ENCODE results near the gene CEP78. TPM values are rescaled to one million over a fixed set of nuclear protein-coding genes. Genes with fewer than 3 reads are reported as not detected.
"Not testable (repeated sequence)": the region's sequence is repeated elsewhere in the genome, so short reads cannot be mapped to it uniquely, and the experiment has no call there.

CEP78 gene
- total RNA-seq, 1 donor from 2014 or later, result 21.5 TPM

- H3K4me1 ChIP-seq (ENCODE audit: insufficient read depth, low read length), result no peaks in the 10 kb centered on the region
- H3K9me3 ChIP-seq (ENCODE audit: insufficient read depth, low read depth, low read length), result no peaks in the 10 kb centered on the region
- Mint-ChIP-seq H3K36me3 (ENCODE audit: low read depth, unreplicated experiment) (peaks cover 1% of the 10 kb centered on the region), H3K4me1 (ENCODE audit: low read depth, unreplicated experiment) (peaks cover 16% of the 10 kb centered on the region), H3K9me3 (ENCODE audit: unreplicated experiment) (peaks cover 2% of the 10 kb centered on the region), H3K27me3 (ENCODE audit: low read depth, unreplicated experiment) (no peaks in the 10 kb centered on the region), H3K4me3 (ENCODE audit: unreplicated experiment) (no peak overlapping the region), H3K27ac (ENCODE audit: unreplicated experiment) (no peak overlapping the region)
- DNase-seq (ENCODE audit: low read depth), result no peak
- TF ChIP-seq EZH2 (IDR thresholded peaks at IDR 0.05; ENCODE audit: insufficient read depth, low read length) (no peak), CTCF (IDR thresholded peaks at IDR 0.05; ENCODE audit: insufficient read depth, low read depth, low read length) (no peak)
- no peaks in the 10 kb centered on the region for H3K36me3 ChIP-seq (ENCODE audit: insufficient read depth, low read length)
- H3K4me2 ChIP-seq (ENCODE audit: low read length), result no peak overlapping the region
- FAIRE-seq, result no peak
- H2AFZ ChIP-seq (ENCODE audit: low read depth, low read length), result no peak overlapping the region
- no peaks in the 10 kb centered on the region for H3K27me3 ChIP-seq (ENCODE audit: insufficient read depth, low read length)
- no peak overlapping the region for H3K27ac ChIP-seq (ENCODE audit: low read depth, low read length)
- H3K79me2 ChIP-seq (ENCODE audit: insufficient read depth, low read length), result no peaks in the 10 kb centered on the region
- no peak overlapping the region for H3K4me3 ChIP-seq (ENCODE audit: insufficient read depth, low read depth, low read length)
- H4K20me1 ChIP-seq (ENCODE audit: insufficient read depth, low read length), result no peaks in the 10 kb centered on the region
- H3K9ac ChIP-seq (ENCODE audit: low read length), result no peak overlapping the region
Observed at GRCh38 chr9:78218890-78219289, 17.0 kb upstream of the CEP78 start.

DNA sequence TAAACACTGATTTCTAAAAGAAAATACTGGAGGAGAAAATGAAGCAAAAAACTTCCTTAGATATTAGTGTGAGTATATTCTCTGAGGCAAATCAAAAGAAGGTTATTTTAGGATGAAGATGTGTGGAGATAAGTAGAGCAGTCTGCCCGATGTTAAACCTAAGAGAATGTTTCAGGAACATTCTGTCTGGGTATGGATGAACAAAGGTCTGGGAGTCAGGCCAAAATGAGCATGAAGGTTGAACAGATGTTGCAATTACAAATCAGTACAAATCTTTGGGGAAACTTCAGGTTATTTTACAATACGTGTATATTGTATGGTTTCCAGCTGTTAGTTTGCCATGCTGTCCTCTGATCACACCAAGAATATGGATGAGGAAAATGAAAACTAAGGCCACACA lies 14.4 kb upstream of the CEP78 start:
- no peak for FAIRE-seq
- Histone ChIP-seq H3K4me3 (ENCODE audit: insufficient read depth, low read depth, low read length) (no peak overlapping the region), H3K4me2 (ENCODE audit: low read length) (no peak overlapping the region), H3K27me3 (ENCODE audit: insufficient read depth, low read length) (no peaks in the 10 kb centered on the region), H3K9me3 (ENCODE audit: insufficient read depth, low read depth, low read length) (no peaks in the 10 kb centered on the region), H3K79me2 (ENCODE audit: insufficient read depth, low read length) (no peaks in the 10 kb centered on the region), H2AFZ (ENCODE audit: low read depth, low read length) (no peak overlapping the region), H3K27ac (ENCODE audit: low read depth, low read length) (no peak overlapping the region), H3K36me3 (ENCODE audit: insufficient read depth, low read length) (no peaks in the 10 kb centered on the region), H3K4me1 (ENCODE audit: insufficient read depth, low read length) (no peaks in the 10 kb centered on the region), H3K9ac (ENCODE audit: low read length) (no peak overlapping the region), H4K20me1 (ENCODE audit: insufficient read depth, low read length) (no peaks in the 10 kb centered on the region)
- no peak overlapping the region for H3K27ac Mint-ChIP-seq (ENCODE audit: unreplicated experiment)
- no peak overlapping the region for H3K4me3 Mint-ChIP-seq (ENCODE audit: unreplicated experiment)
- peaks cover 2% of the 10 kb centered on the region for H3K9me3 Mint-ChIP-seq (ENCODE audit: unreplicated experiment)
- H3K27me3 Mint-ChIP-seq (ENCODE audit: low read depth, unreplicated experiment), result no peaks in the 10 kb centered on the region
- DNase-seq (ENCODE audit: low read depth), result no peak
- H3K4me1 Mint-ChIP-seq (ENCODE audit: low read depth, unreplicated experiment), result peaks cover 3% of the 10 kb centered on the region
- H3K36me3 Mint-ChIP-seq (ENCODE audit: low read depth, unreplicated experiment), result peaks cover 1% of the 10 kb centered on the region
- no peak for TF ChIP-seq CTCF (IDR thresholded peaks at IDR 0.05; ENCODE audit: insufficient read depth, low read depth, low read length)
- TF ChIP-seq EZH2 (IDR thresholded peaks at IDR 0.05; ENCODE audit: insufficient read depth, low read length), result no peak

DNA sequence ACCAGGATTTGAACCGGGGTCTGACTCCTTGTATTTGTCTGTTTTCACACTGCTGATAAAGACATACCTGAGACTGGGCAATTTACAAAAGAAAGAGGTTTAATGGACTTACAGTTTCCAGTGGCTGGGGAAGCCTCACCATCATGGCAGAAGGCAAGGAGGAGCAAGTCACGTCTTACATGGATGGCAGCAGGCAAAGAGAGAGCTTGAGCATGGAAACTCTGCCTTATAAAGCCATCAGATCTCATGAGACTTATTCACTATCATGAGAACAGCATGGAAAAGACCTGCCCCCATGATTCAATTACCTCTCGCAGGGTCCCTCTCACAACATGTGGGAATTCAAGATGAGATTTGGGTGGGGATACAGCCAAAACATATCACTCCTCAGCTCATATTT lies 14.0 kb upstream of the CEP78 start:
- H3K4me2 ChIP-seq (ENCODE audit: low read length); H2AFZ ChIP-seq (ENCODE audit: low read depth, low read length); DNase-seq (ENCODE audit: low read depth); H3K4me3 Mint-ChIP-seq (ENCODE audit: unreplicated experiment); H3K27me3 Mint-ChIP-seq (ENCODE audit: low read depth, unreplicated experiment); H3K9me3 ChIP-seq (ENCODE audit: insufficient read depth, low read depth, low read length); H3K27ac Mint-ChIP-seq (ENCODE audit: unreplicated experiment); H3K9ac ChIP-seq (ENCODE audit: low read length); H3K79me2 ChIP-seq (ENCODE audit: insufficient read depth, low read length); H3K27me3 ChIP-seq (ENCODE audit: insufficient read depth, low read length); H3K9me3 Mint-ChIP-seq (ENCODE audit: unreplicated experiment); H4K20me1 ChIP-seq (ENCODE audit: insufficient read depth, low read length); H3K36me3 Mint-ChIP-seq (ENCODE audit: low read depth, unreplicated experiment); H3K27ac ChIP-seq (ENCODE audit: low read depth, low read length); H3K4me1 Mint-ChIP-seq (ENCODE audit: low read depth, unreplicated experiment); H3K36me3 ChIP-seq (ENCODE audit: insufficient read depth, low read length); H3K4me3 ChIP-seq (ENCODE audit: insufficient read depth, low read depth, low read length); H3K4me1 ChIP-seq (ENCODE audit: insufficient read depth, low read length); FAIRE-seq: not testable (repeated sequence)
